PC-9 (cell line): Measurements from ENCODE around the gene LMO2. TPM values are rescaled to one million over a fixed set of nuclear protein-coding genes. Genes with fewer than 3 reads are reported as not detected.
A peak's percentile ranks its signal among the peaks of the same experiment; 100 is the strongest.

ENCODE experiments used
- BruUV-seq: library from RNA; stranded (reverse); fragments of 400-500 nt; replicated peaks from 2 replicates; lab custom pipeline; 2021; lab: Mats Ljungman, UMichigan
- CTCF ChIA-PET: fragments of 300-600 bp; sonication (Branson Sonifier 250); formaldehyde crosslinking; loops from one replicate; lab custom pipeline; 2022; ENCODE audit warnings: antibody characterized with exemption; lab: Charles Lee
- POLR2A ChIA-PET: fragments of 300-600 bp; sonication (Branson Sonifier 250); formaldehyde crosslinking; loops from one replicate; lab custom pipeline; 2022; ENCODE audit warnings: antibody characterized with exemption; ENCODE audit not compliant: unreplicated experiment; lab: Charles Lee
- DNase-seq, 2 experiments: peaks; one replicate each; pipeline versions ENCODE4 v3.0.0 to v3.0.0-alpha.2; 2015 to 2022; ENCODE audit warnings: mixed read lengths in 1 of 2
- H2AFZ ChIP-seq: fragments of 200-600 bp; sonication (generic); 2 replicates; pipeline ENCODE4 v1.8.1; 2017; ENCODE audit warnings: antibody characterized with exemption
- H3F3A ChIP-seq: fragments of 200-600 bp; sonication (generic); 2 replicates; pipeline ENCODE4 v1.8.1; 2017; ENCODE audit warnings: antibody characterized with exemption, mild to moderate bottlenecking, low read depth; ENCODE audit not compliant: insufficient read depth
- H3K27ac ChIP-seq: fragments of 200-600 bp; sonication (generic); 2 replicates; pipeline ENCODE4 v1.6.1; 2016; ENCODE audit warnings: mixed run types
- H3K27me3 ChIP-seq: fragments of 200-600 bp; sonication (generic); 2 replicates; pipeline ENCODE4 v1.6.1; 2016; ENCODE audit warnings: low read depth, mixed run types; ENCODE audit not compliant: insufficient read depth
- H3K36me3 ChIP-seq: fragments of 200-600 bp; sonication (generic); 2 replicates; pipeline ENCODE4 v1.6.1; 2016; ENCODE audit warnings: low read depth, mixed run types
- H3K4me1 ChIP-seq: fragments of 200-600 bp; sonication (generic); replicated peaks from 2 replicates; pipeline ENCODE4 v1.6.1; 2016; ENCODE audit warnings: mixed run types; ENCODE audit not compliant: insufficient read depth
- H3K4me2 ChIP-seq: fragments of 200-600 bp; sonication (generic); 2 replicates; pipeline ENCODE4 v1.6.1; 2017; ENCODE audit warnings: mixed run types
- H3K4me3 ChIP-seq: fragments of 200-600 bp; sonication (generic); 2 replicates; pipeline ENCODE4 v1.6.1; 2016; ENCODE audit warnings: mixed run types
- H3K79me2 ChIP-seq: fragments of 200-600 bp; sonication (generic); 2 replicates; pipeline ENCODE4 v1.6.1; 2017; ENCODE audit warnings: low read depth, mixed run types
- H3K9me2 ChIP-seq: fragments of 200-600 bp; sonication (generic); 2 replicates; pipeline ENCODE4 v1.8.1; 2017; ENCODE audit warnings: mild to moderate bottlenecking; ENCODE audit not compliant: insufficient read depth
- H3K9me3 ChIP-seq: fragments of 200-600 bp; sonication (generic); 2 replicates; pipeline ENCODE4 v1.8.1; 2016; ENCODE audit warnings: low read depth; ENCODE audit not compliant: insufficient read depth
- H4K20me1 ChIP-seq: fragments of 200-600 bp; sonication (generic); 2 replicates; pipeline ENCODE4 v1.8.1; 2017; ENCODE audit not compliant: insufficient read depth
- EZH2 ChIP-seq: fragments of 200-600 bp; sonication (generic); IDR thresholded peaks from 2 replicates; pipeline ENCODE4 v1.8.0; 2017; ENCODE audit warnings: antibody characterized with exemption, low read depth
- intact Hi-C: fragments of 100-400 bp; cut with micrococcal nuclease; formaldehyde crosslinking; loops from one replicate; pipeline ENCODE4 v1.10.0; 2022; ENCODE audit not compliant: unreplicated experiment
- total RNA-seq: library from RNA; stranded (reverse); gene quantifications from 2 replicates; pipeline ENCODE4 v1.2.3, GENCODE V29; 2021
- TF ChIP-seq, protein P1 (sequence below): fragments of 200-600 bp; sonication (generic); conservative IDR thresholded peaks from 2 replicates; pipeline ENCODE4 v1.6.1; 2017; ENCODE audit warnings: mixed run types, antibody characterized with exemption, mild to moderate bottlenecking, moderate library complexity

Gene LMO2
- total RNA-seq, 1 experiment from 2014 or later: 0.28 TPM

GRCh38 chr11:33829430-33830141 lies 62.3 kb downstream of the LMO2 start:
- peak; percentile 62 to 70 for DNase-seq
- ChIA-PET POLR2A (interaction anchor here (0.5 to 0.7 kb wide), 2 partner anchors 10 to 858 kb away, joined by 3 read pairs; no protein-coding TSS in a partner anchor), CTCF (interaction anchor here (0.6 to 2.3 kb wide), 3 partner anchors 22 to 193 kb away, joined by 3 to 16 read pairs (median 4); no protein-coding TSS in a partner anchor)
- Histone ChIP-seq H3K9me3 (no peaks in the 10 kb centered on the region), H3K27me3 (no peaks in the 10 kb centered on the region), H3K79me2 (no peaks in the 10 kb centered on the region), H3K4me2 (peak overlapping the region; percentile 86), H3K27ac (no peak overlapping the region), H4K20me1 (no peaks in the 10 kb centered on the region), H3K4me1 (peaks cover 18% of the 10 kb centered on the region), H3K36me3 (no peaks in the 10 kb centered on the region), H2AFZ (peak overlapping the region; percentile 77), H3F3A (peaks cover 9% of the 10 kb centered on the region), H3K4me3 (peak overlapping the region; percentile 54), H3K9me2 (no peaks in the 10 kb centered on the region)
- TF ChIP-seq, protein P1, sequence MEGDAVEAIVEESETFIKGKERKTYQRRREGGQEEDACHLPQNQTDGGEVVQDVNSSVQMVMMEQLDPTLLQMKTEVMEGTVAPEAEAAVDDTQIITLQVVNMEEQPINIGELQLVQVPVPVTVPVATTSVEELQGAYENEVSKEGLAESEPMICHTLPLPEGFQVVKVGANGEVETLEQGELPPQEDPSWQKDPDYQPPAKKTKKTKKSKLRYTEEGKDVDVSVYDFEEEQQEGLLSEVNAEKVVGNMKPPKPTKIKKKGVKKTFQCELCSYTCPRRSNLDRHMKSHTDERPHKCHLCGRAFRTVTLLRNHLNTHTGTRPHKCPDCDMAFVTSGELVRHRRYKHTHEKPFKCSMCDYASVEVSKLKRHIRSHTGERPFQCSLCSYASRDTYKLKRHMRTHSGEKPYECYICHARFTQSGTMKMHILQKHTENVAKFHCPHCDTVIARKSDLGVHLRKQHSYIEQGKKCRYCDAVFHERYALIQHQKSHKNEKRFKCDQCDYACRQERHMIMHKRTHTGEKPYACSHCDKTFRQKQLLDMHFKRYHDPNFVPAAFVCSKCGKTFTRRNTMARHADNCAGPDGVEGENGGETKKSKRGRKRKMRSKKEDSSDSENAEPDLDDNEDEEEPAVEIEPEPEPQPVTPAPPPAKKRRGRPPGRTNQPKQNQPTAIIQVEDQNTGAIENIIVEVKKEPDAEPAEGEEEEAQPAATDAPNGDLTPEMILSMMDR: peak; percentile 88
- no peak for TF ChIP-seq EZH2
- intact Hi-C loops: loop anchor here (1.0 to 10.0 kb wide), 11 partner anchors 21 to 1517 kb away; no protein-coding TSS in a partner anchor
- BruUV-seq: no TSS peak

GRCh38 chr11:33828604-33829429 lies 63.1 kb downstream of the LMO2 start:
- Histone ChIP-seq H3K9me3 (no peaks in the 10 kb centered on the region), H3K4me3 (peak overlapping the region; percentile 54), H3K4me2 (peak overlapping the region; percentile 86), H3K4me1 (peaks cover 18% of the 10 kb centered on the region), H2AFZ (peak overlapping the region; percentile 77), H3K36me3 (no peaks in the 10 kb centered on the region), H4K20me1 (no peaks in the 10 kb centered on the region), H3K79me2 (no peaks in the 10 kb centered on the region), H3F3A (peaks cover 5% of the 10 kb centered on the region; the same call in 1 of the 2 replicates), H3K9me2 (no peaks in the 10 kb centered on the region), H3K27me3 (no peaks in the 10 kb centered on the region), H3K27ac (no peak overlapping the region)
- POLR2A ChIA-PET: interaction anchor here (0.5 to 0.6 kb wide), 3 partner anchors 200 to 858 kb away, joined by 3 to 20 read pairs (median 11); no protein-coding TSS in a partner anchor
- CTCF ChIA-PET: interaction anchor here (0.6 to 2.3 kb wide), 7 partner anchors 15 to 192 kb away, joined by 3 to 16 read pairs (median 4); no protein-coding TSS in a partner anchor
- intact Hi-C loops: loop anchor here (1.0 to 10.0 kb wide), 10 partner anchors 21 to 1517 kb away; no protein-coding TSS in a partner anchor
- BruUV-seq: no TSS peak
- peak in 1 of 2 experiments; percentile 1 for DNase-seq
- TF ChIP-seq EZH2: no peak
- TF ChIP-seq, protein P1: no peak

GRCh38 chr11:33827206-33827605 lies 64.7 kb downstream of the LMO2 start:
- H3K79me2 ChIP-seq: no peaks in the 10 kb centered on the region
- H3K27me3 ChIP-seq: no peaks in the 10 kb centered on the region
- no peaks in the 10 kb centered on the region for H3K9me3 ChIP-seq
- no peak overlapping the region for H2AFZ ChIP-seq
- peak in 1 of 2 experiments; percentile 32 for DNase-seq
- ChIA-PET POLR2A (interaction anchor here (0.6 kb wide), 1 partner anchor 346 kb away, joined by 7 read pairs; no protein-coding TSS in a partner anchor), CTCF (interaction anchor here (1.4 kb wide), 1 partner anchor 85 kb away, joined by 3 read pairs; no protein-coding TSS in a partner anchor)
- H4K20me1 ChIP-seq: no peaks in the 10 kb centered on the region
- no peak overlapping the region for H3K4me2 ChIP-seq
- no peak overlapping the region for H3K27ac ChIP-seq
- H3K4me1 ChIP-seq: peaks cover 18% of the 10 kb centered on the region
- H3K9me2 ChIP-seq: no peaks in the 10 kb centered on the region
- TF ChIP-seq EZH2: no peak
- TF ChIP-seq, protein P1: no peak
- peaks cover 5% of the 10 kb centered on the region; the same call in 1 of the 2 replicates for H3F3A ChIP-seq
- BruUV-seq: no TSS peak
- intact Hi-C loops: loop anchor here (5.0 to 10.0 kb wide), 5 partner anchors 110 to 1515 kb away; no protein-coding TSS in a partner anchor
- no peaks in the 10 kb centered on the region for H3K36me3 ChIP-seq
- H3K4me3 ChIP-seq: no peak overlapping the region
